Dedifferentiated amniotic fluid mesenchymal stem cell (primary cell): Measurements from ENCODE around the gene COL21A1.

Experiments used
- DNase-seq: peaks from one replicate; pipeline ENCODE4 v3.0.0-alpha.2; 2016; ENCODE audit errors: extremely low spot score

COL21A1 gene

GRCh38 chr6:56109149-56109548 is 138.2 kb downstream of the COL21A1 start:
- DNase-seq, result no peak

GRCh38 chr6:56106231-56106630 is 141.1 kb downstream of the COL21A1 start:
- no peak for DNase-seq

GRCh38 chr6:56104591-56104990 is 142.8 kb downstream of the COL21A1 start:
- DNase-seq, result peak; percentile 26

GRCh38 chr6:56102216-56102615 is 145.2 kb downstream of the COL21A1 start:
- no peak for DNase-seq

- peak; percentile 95 for DNase-seq
Measured at GRCh38 chr6:56101141-56101553, 146.2 kb downstream of the COL21A1 start.

GRCh38 chr6:56096946-56097621 is 150.3 kb downstream of the COL21A1 start:
- no peak for DNase-seq

GRCh38 chr6:56096541-56096940 is 150.8 kb downstream of the COL21A1 start:
- no peak for DNase-seq

- no peak for DNase-seq
Measured at GRCh38 chr6:56093776-56094175, 153.6 kb downstream of the COL21A1 start.

- DNase-seq, result peak; percentile 86
Measured at GRCh38 chr6:56091159-56091869, 156.1 kb downstream of the COL21A1 start.

- DNase-seq, result no peak
Measured at GRCh38 chr6:56088641-56089040, 158.7 kb downstream of the COL21A1 start.

- DNase-seq, result no peak
Measured at GRCh38 chr6:56087421-56087820, 160.0 kb downstream of the COL21A1 start.

GRCh38 chr6:56079751-56080540 is 167.4 kb downstream of the COL21A1 start:
- peak; percentile 47 for DNase-seq

GRCh38 chr6:56076033-56076432 is 171.3 kb downstream of the COL21A1 start:
- no peak for DNase-seq

GRCh38 chr6:56073761-56074160 is 173.6 kb downstream of the COL21A1 start:
- DNase-seq, result no peak

GRCh38 chr6:56073315-56073714 is 174.1 kb downstream of the COL21A1 start:
- DNase-seq, result no peak

GRCh38 chr6:56072856-56073255 is 174.5 kb downstream of the COL21A1 start:
- DNase-seq, result peak; percentile 42

- no peak for DNase-seq
Measured at GRCh38 chr6:56065408-56065807, 182.0 kb downstream of the COL21A1 start.

GRCh38 chr6:56062836-56063235 is 184.5 kb downstream of the COL21A1 start:
- peak; percentile 26 for DNase-seq

GRCh38 chr6:56058636-56059035 is 188.7 kb downstream of the COL21A1 start:
- DNase-seq, result no peak

- DNase-seq, result peak; percentile 64
Measured at GRCh38 chr6:56055081-56055704, 192.2 kb downstream of the COL21A1 start.

GRCh38 chr6:56051202-56051598 is 196.2 kb downstream of the COL21A1 start:
- no peak for DNase-seq

- no peak for DNase-seq
Measured at GRCh38 chr6:56050530-56051201, 196.7 kb downstream of the COL21A1 start.
